Left lobe of liver (tissue), 2 donors: Measurements from ENCODE around the gene LCN2. TPM values are rescaled to one million over a fixed set of nuclear protein-coding genes. Genes with fewer than 3 reads are reported as not detected.
A peak's percentile ranks its signal among the peaks of the same experiment; 100 is the strongest.

Experiments
- ATAC-seq: fragments of 200-7000 bp; cut with Tn5 transposase; one replicate; pipeline ENCODE4 v1.9.1; 2020; ENCODE audit warnings: mild to moderate bottlenecking, moderate library complexity
- DNase-seq: peaks from one replicate; pipeline ENCODE4 v3.0.0-alpha.2; 2020; ENCODE audit warnings: low spot score
- total RNA-seq: library from RNA; stranded (reverse); gene quantifications from one replicate; pipeline ENCODE4 v1.2.1, GENCODE V29; 2021
- donor health status: DM: no; HTN: no; CAD: no; lungs with moderate emphysema.
- donor health status: DM: no; HTN: yes; CAD: no.

The LCN2 gene
- total RNA-seq, 1 donor from 2014 or later: 2.7 TPM

GRCh38 chr9:128114326-128115186 is 34.7 kb upstream of the LCN2 start:
- DNase-seq: peak; percentile 60

GRCh38 chr9:128115187-128116103 is 33.8 kb upstream of the LCN2 start:
- ATAC-seq (peak; percentile 72), DNase-seq (peak; percentile 93)

More at GRCh38 chr9:128114326-128115186, 34.7 kb upstream of the LCN2 start:
- ATAC-seq: no peak

- ATAC-seq (no peak), DNase-seq (peak; percentile 49)
These were observed 32.9 kb upstream of the LCN2 start for GRCh38 chr9:128116104-128117083.

- DNase-seq (peak; percentile 95), ATAC-seq (peak; percentile 77)
These were observed 31.4 kb upstream of the LCN2 start for GRCh38 chr9:128117613-128118471.

GRCh38 chr9:128118472-128118857 is 30.8 kb upstream of the LCN2 start:
- DNase-seq (no peak), ATAC-seq (no peak)

- DNase-seq (peak; percentile 47), ATAC-seq (no peak)
These were observed 30.1 kb upstream of the LCN2 start for GRCh38 chr9:128118971-128119665.

GRCh38 chr9:128120061-128120740 is 29.1 kb upstream of the LCN2 start:
- DNase-seq (peak; percentile 43), ATAC-seq (no peak)

GRCh38 chr9:128120741-128121465 is 28.4 kb upstream of the LCN2 start:
- peak; percentile 44 for DNase-seq

GRCh38 chr9:128121466-128121810 is 27.8 kb upstream of the LCN2 start:
- ATAC-seq: no peak
- DNase-seq: no peak

More at GRCh38 chr9:128120741-128121465, 28.4 kb upstream of the LCN2 start:
- ATAC-seq: no peak

- DNase-seq (peak; percentile 44), ATAC-seq (no peak)
These were observed 27.1 kb upstream of the LCN2 start for GRCh38 chr9:128121924-128122808.

GRCh38 chr9:128122809-128123175 is 26.5 kb upstream of the LCN2 start:
- ATAC-seq (no peak), DNase-seq (no peak)

GRCh38 chr9:128123451-128124080 is 25.7 kb upstream of the LCN2 start:
- no peak for ATAC-seq
- DNase-seq: no peak

GRCh38 chr9:128124451-128124850 is 24.8 kb upstream of the LCN2 start:
- DNase-seq: no peak
- no peak for ATAC-seq

GRCh38 chr9:128124873-128125579 is 24.2 kb upstream of the LCN2 start:
- ATAC-seq: no peak
- no peak for DNase-seq

GRCh38 chr9:128125580-128126354 is 23.5 kb upstream of the LCN2 start:
- DNase-seq: no peak
- ATAC-seq: no peak
